OCI-LY7 (cell line): ENCODE measurements around the gene UBE3B. TPM values are rescaled to one million over a fixed set of nuclear protein-coding genes. Genes with fewer than 3 reads are reported as not detected.
A peak's percentile ranks its signal among the peaks of the same experiment; 100 is the strongest.

ENCODE experiments used
- BruUV-seq: library from RNA; stranded (reverse); fragments of 400-500 nt; replicated peaks from 2 replicates; lab custom pipeline; 2021; lab: Mats Ljungman, UMichigan
- CTCF ChIA-PET: fragments of 300-600 bp; sonication (Branson Sonifier 250); formaldehyde crosslinking; loops from one replicate; lab custom pipeline; 2022; ENCODE audit warnings: antibody characterized with exemption; ENCODE audit not compliant: unreplicated experiment; lab: Charles Lee
- POLR2A ChIA-PET: fragments of 300-600 bp; sonication (Branson Sonifier 250); formaldehyde crosslinking; loops from one replicate; lab custom pipeline; 2022; ENCODE audit warnings: antibody characterized with exemption; lab: Charles Lee
- DNase-seq: peaks from one replicate; pipeline ENCODE4 v3.0.0-alpha.2; 2015; ENCODE audit warnings: low spot score
- H2AFZ ChIP-seq: fragments of 200-600 bp; sonication (generic), shearing (Covaris generic); 2 replicates; pipeline ENCODE4 v1.6.1; 2014; ENCODE audit warnings: mild to moderate bottlenecking, antibody characterized with exemption, low read length, moderate library complexity
- H3K27ac ChIP-seq: fragments of 200-600 bp; sonication (generic); 2 replicates; pipeline ENCODE4 v1.5.1; 2014; ENCODE audit warnings: mixed run types, low read depth, mild to moderate bottlenecking, moderate library complexity, low read length, inconsistent platforms; ENCODE audit not compliant: poor library complexity, severe bottlenecking
- H3K36me3 ChIP-seq: fragments of 200-600 bp; sonication (generic); 2 replicates; pipeline ENCODE4 v1.6.1; 2014; ENCODE audit warnings: mild to moderate bottlenecking, antibody characterized with exemption, low read length, moderate library complexity, mixed read lengths; ENCODE audit not compliant: insufficient read depth
- H3K4me1 ChIP-seq: fragments of 200-600 bp; sonication (generic); 2 replicates; pipeline ENCODE4 v1.5.1; 2014; ENCODE audit warnings: mild to moderate bottlenecking, low read length; ENCODE audit not compliant: insufficient read depth, poor library complexity, severe bottlenecking
- H3K4me2 ChIP-seq: fragments of 200-600 bp; sonication (generic); 2 replicates; pipeline ENCODE4 v1.6.1; 2014; ENCODE audit warnings: mild to moderate bottlenecking, low read length
- H3K4me3 ChIP-seq: fragments of 200-600 bp; sonication (generic); 2 replicates; pipeline ENCODE4 v1.5.1; 2014; ENCODE audit warnings: mild to moderate bottlenecking, low read depth, low read length; ENCODE audit not compliant: poor library complexity, severe bottlenecking
- H3K79me2 ChIP-seq: fragments of 200-600 bp; sonication (generic); 2 replicates; pipeline ENCODE4 v1.6.1; 2016; ENCODE audit warnings: low read depth, mild to moderate bottlenecking, low read length, moderate library complexity, mixed read lengths; ENCODE audit not compliant: insufficient read depth
- H3K9me2 ChIP-seq: fragments of 200-600 bp; sonication (generic); 2 replicates; pipeline ENCODE4 v1.6.1; 2016; ENCODE audit warnings: mild to moderate bottlenecking, low read length, mixed read lengths; ENCODE audit not compliant: insufficient read depth
- H3K9me3 ChIP-seq: fragments of 200-600 bp; sonication (generic); 2 replicates; pipeline ENCODE4 v1.6.1; 2014; ENCODE audit warnings: mild to moderate bottlenecking, mixed run types, low read length, mixed read lengths
- H4K20me1 ChIP-seq: fragments of 200-600 bp; sonication (generic); 2 replicates; pipeline ENCODE4 v1.6.1; 2014; ENCODE audit warnings: mild to moderate bottlenecking, antibody characterized with exemption, low read length, moderate library complexity, mixed read lengths; ENCODE audit not compliant: insufficient read depth
- EZH2phosphoT487 ChIP-seq: fragments of 200-600 bp; sonication (generic); IDR thresholded peaks from 2 replicates; pipeline ENCODE4 v1.6.1; 2018; ENCODE audit warnings: low read depth, borderline replicate concordance, mild to moderate bottlenecking, mixed run types, antibody characterized with exemption, low read length, moderate library complexity, mixed read lengths
- intact Hi-C: fragments of 100-400 bp; cut with micrococcal nuclease; formaldehyde crosslinking; loops from one replicate; pipeline ENCODE4 v1.10.0; 2022; ENCODE audit not compliant: unreplicated experiment
- total RNA-seq, 2 experiments: library from RNA; depleted of rRNA in 1 of 2; stranded (reverse); fragments of >200 nt in 1 of 2; shearing (Covaris generic) in 1 of 2; gene quantifications; 2 replicates each; pipeline ENCODE4 v1.2.3, GENCODE V29; 2014 to 2022
- TF ChIP-seq, protein P1 (sequence below): fragments of 200-600 bp; sonication (generic); conservative IDR thresholded peaks from 2 replicates; pipeline ENCODE4 v1.5.1; 2014; ENCODE audit warnings: mild to moderate bottlenecking, antibody characterized with exemption, low read length, moderate library complexity, mixed read lengths

UBE3B gene
- total RNA-seq, 2 experiments from 2014 or later: 27.8 to 32.6 TPM

DNA sequence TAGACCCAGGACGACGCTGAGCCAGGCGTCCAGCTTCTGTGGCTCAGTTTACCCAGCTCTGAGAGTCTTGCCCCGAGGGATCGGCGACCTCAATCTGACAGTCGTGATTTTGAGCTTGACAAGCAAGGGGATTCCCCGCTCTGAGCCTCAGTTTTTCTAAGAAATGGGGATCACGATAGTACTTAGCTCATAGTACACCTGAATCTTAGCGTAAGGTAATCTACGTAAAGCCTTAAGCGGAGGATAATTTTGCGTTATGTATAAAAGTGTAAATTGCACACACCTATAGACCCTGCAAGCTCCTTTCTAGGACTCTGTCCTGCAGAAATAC is 96.4 kb downstream of the UBE3B start:
- H3K9me3 ChIP-seq: no peaks in the 10 kb centered on the region
- H3K9me2 ChIP-seq: no peaks in the 10 kb centered on the region
- H3K4me1 ChIP-seq: peaks cover 17% of the 10 kb centered on the region
- TF ChIP-seq, protein P1, sequence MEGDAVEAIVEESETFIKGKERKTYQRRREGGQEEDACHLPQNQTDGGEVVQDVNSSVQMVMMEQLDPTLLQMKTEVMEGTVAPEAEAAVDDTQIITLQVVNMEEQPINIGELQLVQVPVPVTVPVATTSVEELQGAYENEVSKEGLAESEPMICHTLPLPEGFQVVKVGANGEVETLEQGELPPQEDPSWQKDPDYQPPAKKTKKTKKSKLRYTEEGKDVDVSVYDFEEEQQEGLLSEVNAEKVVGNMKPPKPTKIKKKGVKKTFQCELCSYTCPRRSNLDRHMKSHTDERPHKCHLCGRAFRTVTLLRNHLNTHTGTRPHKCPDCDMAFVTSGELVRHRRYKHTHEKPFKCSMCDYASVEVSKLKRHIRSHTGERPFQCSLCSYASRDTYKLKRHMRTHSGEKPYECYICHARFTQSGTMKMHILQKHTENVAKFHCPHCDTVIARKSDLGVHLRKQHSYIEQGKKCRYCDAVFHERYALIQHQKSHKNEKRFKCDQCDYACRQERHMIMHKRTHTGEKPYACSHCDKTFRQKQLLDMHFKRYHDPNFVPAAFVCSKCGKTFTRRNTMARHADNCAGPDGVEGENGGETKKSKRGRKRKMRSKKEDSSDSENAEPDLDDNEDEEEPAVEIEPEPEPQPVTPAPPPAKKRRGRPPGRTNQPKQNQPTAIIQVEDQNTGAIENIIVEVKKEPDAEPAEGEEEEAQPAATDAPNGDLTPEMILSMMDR: no peak
- BruUV-seq: no TSS peak
- peak overlapping the region; percentile 75 for H3K4me3 ChIP-seq
- POLR2A ChIA-PET: interaction anchor here (0.6 to 2.1 kb wide), 10 partner anchors 9 to 419 kb away, joined by 3 to 14 read pairs (median 3); no protein-coding TSS in a partner anchor
- CTCF ChIA-PET: interaction anchor here (0.5 kb wide), 1 partner anchor 36 kb away, joined by 3 read pairs; no protein-coding TSS in a partner anchor
- peaks cover 41% of the 10 kb centered on the region for H3K36me3 ChIP-seq
- intact Hi-C loops: no loop called here
- no peaks in the 10 kb centered on the region for H4K20me1 ChIP-seq
- peaks cover 4% of the 10 kb centered on the region; the same call in 1 of the 2 replicates for H3K79me2 ChIP-seq
- H2AFZ ChIP-seq: peak overlapping the region; percentile 81
- H3K4me2 ChIP-seq: peak overlapping the region; percentile 90
- H3K27ac ChIP-seq: no peak overlapping the region
- no peak for DNase-seq

DNA sequence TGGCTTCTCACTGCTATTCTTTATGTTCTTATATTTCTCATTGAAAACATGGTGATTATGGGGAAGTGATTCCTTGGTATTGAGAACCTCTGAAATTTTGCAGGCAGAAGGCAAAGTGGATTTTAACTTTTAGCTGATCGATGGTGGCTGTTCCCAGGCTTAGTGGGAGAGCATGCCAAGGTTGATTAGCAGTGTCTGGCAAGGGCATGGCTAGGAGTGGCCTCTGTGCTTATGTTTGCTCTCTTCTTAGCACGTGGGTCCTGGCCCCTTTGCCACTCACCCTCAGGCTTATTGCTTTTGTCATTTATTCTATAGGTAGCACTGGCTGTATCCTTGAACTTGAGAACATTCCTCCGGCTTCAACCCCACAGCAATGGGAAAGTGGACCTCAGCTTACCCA is 98.2 kb downstream of the UBE3B start:
- no peak overlapping the region for H3K4me2 ChIP-seq
- CTCF ChIA-PET: no interaction called here
- no peak for TF ChIP-seq EZH2phosphoT487
- TF ChIP-seq, protein P1: no peak

DNA sequence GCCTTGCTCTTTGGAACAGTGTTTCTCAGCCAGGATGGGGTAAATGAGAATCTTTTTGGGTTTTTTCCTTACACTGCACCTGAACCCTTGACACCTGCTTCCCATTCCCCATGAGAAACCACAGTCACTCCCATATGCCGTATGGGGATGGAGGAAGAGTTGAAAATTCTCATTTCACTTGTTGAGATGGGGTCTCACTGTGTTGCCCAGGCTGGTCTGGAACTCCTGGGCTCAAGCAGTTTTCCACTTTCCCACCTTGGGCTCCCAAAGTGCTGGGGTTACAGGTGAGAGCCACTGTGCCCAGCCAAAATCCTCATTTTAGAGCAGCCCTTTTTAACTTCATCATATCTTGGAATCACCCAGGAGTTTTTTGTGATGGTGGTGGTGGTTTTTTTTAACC is 99.9 kb downstream of the UBE3B start:
- Histone ChIP-seq H3K4me2 (no peak overlapping the region), H3K79me2 (peaks cover 4% of the 10 kb centered on the region; the same call in 1 of the 2 replicates), H2AFZ (no peak overlapping the region), H3K4me3 (no peak overlapping the region), H3K27ac (no peak overlapping the region), H3K4me1 (peaks cover 15% of the 10 kb centered on the region), H3K9me3 (no peaks in the 10 kb centered on the region), H3K9me2 (no peaks in the 10 kb centered on the region), H4K20me1 (no peaks in the 10 kb centered on the region), H3K36me3 (peaks cover 59% of the 10 kb centered on the region)
- TF ChIP-seq EZH2phosphoT487: no peak
- TF ChIP-seq, protein P1: no peak
- POLR2A ChIA-PET: no interaction called here
- no TSS peak for BruUV-seq
- intact Hi-C loops: no loop called here
- no peak for DNase-seq
- CTCF ChIA-PET: no interaction called here

More for the DNA sequence above, 98.2 kb downstream of the UBE3B start:
- Histone ChIP-seq H4K20me1 (no peaks in the 10 kb centered on the region), H3K4me1 (peaks cover 17% of the 10 kb centered on the region), H2AFZ (no peak overlapping the region), H3K9me2 (no peaks in the 10 kb centered on the region), H3K27ac (no peak overlapping the region), H3K4me3 (no peak overlapping the region), H3K79me2 (peaks cover 4% of the 10 kb centered on the region; the same call in 1 of the 2 replicates), H3K9me3 (no peaks in the 10 kb centered on the region), H3K36me3 (peaks cover 57% of the 10 kb centered on the region)
- intact Hi-C loops: no loop called here
- no TSS peak for BruUV-seq
- no peak for DNase-seq
- POLR2A ChIA-PET: interaction anchor here (0.9 kb wide), 1 partner anchor 10 kb away, joined by 3 read pairs; no protein-coding TSS in a partner anchor
